Neural cell (in vitro differentiated cells): Measurements from ENCODE around the gene DLD.

Experiments
- POLR2AphosphoS5 ChIP-seq: IDR thresholded peaks from 2 replicates; pipeline ENCODE4 v1.6.1; 2012
- RAD21 ChIP-seq: fragments of 450-650 bp; conservative IDR thresholded peaks from 2 replicates; pipeline ENCODE4 v1.6.1; 2014; ENCODE audit warnings: antibody characterized with exemption, mild to moderate bottlenecking, moderate library complexity
- TF ChIP-seq, protein P1 (sequence below): fragments of 450-650 bp; IDR thresholded peaks from 2 replicates; pipeline ENCODE4 v1.5.1; 2014; ENCODE audit warnings: antibody characterized with exemption, mild to moderate bottlenecking, moderate library complexity; ENCODE audit not compliant: poor library complexity, severe bottlenecking

DNA sequence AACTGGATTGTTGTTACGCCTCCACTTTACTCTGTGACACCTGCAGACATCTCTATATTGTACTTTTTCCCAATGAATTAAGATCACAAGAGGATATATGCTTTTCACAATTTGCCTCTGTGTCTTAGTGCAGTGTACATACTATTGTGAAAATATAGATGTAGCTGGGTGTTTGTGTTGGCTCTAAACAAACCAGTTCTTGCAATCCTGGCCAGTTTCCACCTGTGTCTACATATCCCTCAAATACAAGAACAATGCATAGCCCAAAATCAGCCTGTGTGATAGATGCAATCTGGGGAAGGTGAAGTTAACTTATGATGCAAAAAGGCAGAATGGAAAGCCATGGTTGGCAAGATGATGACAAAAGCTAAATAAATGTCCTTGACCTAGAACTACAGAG is 36.5 kb upstream of the DLD start:
- TF ChIP-seq, protein P1, sequence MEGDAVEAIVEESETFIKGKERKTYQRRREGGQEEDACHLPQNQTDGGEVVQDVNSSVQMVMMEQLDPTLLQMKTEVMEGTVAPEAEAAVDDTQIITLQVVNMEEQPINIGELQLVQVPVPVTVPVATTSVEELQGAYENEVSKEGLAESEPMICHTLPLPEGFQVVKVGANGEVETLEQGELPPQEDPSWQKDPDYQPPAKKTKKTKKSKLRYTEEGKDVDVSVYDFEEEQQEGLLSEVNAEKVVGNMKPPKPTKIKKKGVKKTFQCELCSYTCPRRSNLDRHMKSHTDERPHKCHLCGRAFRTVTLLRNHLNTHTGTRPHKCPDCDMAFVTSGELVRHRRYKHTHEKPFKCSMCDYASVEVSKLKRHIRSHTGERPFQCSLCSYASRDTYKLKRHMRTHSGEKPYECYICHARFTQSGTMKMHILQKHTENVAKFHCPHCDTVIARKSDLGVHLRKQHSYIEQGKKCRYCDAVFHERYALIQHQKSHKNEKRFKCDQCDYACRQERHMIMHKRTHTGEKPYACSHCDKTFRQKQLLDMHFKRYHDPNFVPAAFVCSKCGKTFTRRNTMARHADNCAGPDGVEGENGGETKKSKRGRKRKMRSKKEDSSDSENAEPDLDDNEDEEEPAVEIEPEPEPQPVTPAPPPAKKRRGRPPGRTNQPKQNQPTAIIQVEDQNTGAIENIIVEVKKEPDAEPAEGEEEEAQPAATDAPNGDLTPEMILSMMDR = no peak
- no peak for TF ChIP-seq POLR2AphosphoS5
- no peak for TF ChIP-seq RAD21
